Neural crest cell (in vitro differentiated cells): ENCODE measurements around the gene ATRX. TPM values are rescaled to one million over a fixed set of nuclear protein-coding genes. Genes with fewer than 3 reads are reported as not detected.
A peak's percentile ranks its signal among the peaks of the same experiment; 100 is the strongest.
"Not testable (repeated sequence)": the region's sequence is repeated elsewhere in the genome, so short reads cannot be mapped to it uniquely, and the experiment has no call there.

Source experiments
- DNase-seq: peaks from one replicate; pipeline ENCODE4 v3.0.0; 2021; ENCODE audit warnings: low read depth, mixed read lengths, low spot score
- H3K27ac Mint-ChIP-seq: one replicate; pipeline ENCODE4 v1.8.0; 2021; ENCODE audit warnings: mild to moderate bottlenecking, mixed read lengths; ENCODE audit not compliant: unreplicated experiment
- H3K27me3 Mint-ChIP-seq: 2 replicates; pipeline ENCODE4 v1.8.0; 2021; ENCODE audit warnings: low read depth, mild to moderate bottlenecking, mixed read lengths
- H3K36me3 Mint-ChIP-seq: 2 replicates; pipeline ENCODE4 v1.8.0; 2021; ENCODE audit warnings: low read depth, mild to moderate bottlenecking, mixed read lengths
- H3K4me1 Mint-ChIP-seq: 2 replicates; pipeline ENCODE4 v1.8.0; 2021; ENCODE audit warnings: mixed read lengths
- H3K4me3 Mint-ChIP-seq: one replicate; pipeline ENCODE4 v1.8.0; 2021; ENCODE audit warnings: mild to moderate bottlenecking, mixed read lengths
- H3K9me3 Mint-ChIP-seq: 2 replicates; pipeline ENCODE4 v1.8.0; 2021; ENCODE audit warnings: mixed read lengths
- CTCF ChIP-seq: fragments of 200-600 bp; sonication (generic); conservative IDR thresholded peaks from 2 replicates; pipeline ENCODE4 v1.5.0; 2021; ENCODE audit warnings: antibody characterized with exemption, mild to moderate bottlenecking
- total RNA-seq: library from RNA; stranded (reverse); gene quantifications from 2 replicates; pipeline ENCODE4 v1.2.1, GENCODE V29; 2021

ATRX gene
- total RNA-seq, 1 donor from 2014 or later: 110 TPM

- Mint-ChIP-seq H3K27me3 (no peaks in the 10 kb centered on the region), H3K9me3 (peaks cover 10% of the 10 kb centered on the region), H3K27ac (no peak overlapping the region), H3K4me3 (no peak overlapping the region), H3K4me1 (peaks cover 6% of the 10 kb centered on the region), H3K36me3 (peaks cover 15% of the 10 kb centered on the region)
- DNase-seq: no peak
- no peak for TF ChIP-seq CTCF
Measured at GRCh38 chrX:77771601-77772000, 14.4 kb downstream of the ATRX start.

- Mint-ChIP-seq H3K4me3 (no peak overlapping the region), H3K36me3 (peaks cover 17% of the 10 kb centered on the region), H3K27me3 (no peaks in the 10 kb centered on the region), H3K4me1 (peaks cover 6% of the 10 kb centered on the region), H3K27ac (no peak overlapping the region), H3K9me3 (peaks cover 10% of the 10 kb centered on the region)
- no peak for TF ChIP-seq CTCF
- no peak for DNase-seq
Measured at GRCh38 chrX:77768787-77769186, 17.2 kb downstream of the ATRX start.

- not testable (repeated sequence) for H3K4me1 Mint-ChIP-seq, H3K9me3 Mint-ChIP-seq, DNase-seq, H3K27ac Mint-ChIP-seq, H3K4me3 Mint-ChIP-seq, H3K27me3 Mint-ChIP-seq
- H3K36me3 Mint-ChIP-seq: peaks cover 12% of the 10 kb centered on the region
Measured at GRCh38 chrX:77766212-77766611, 19.8 kb downstream of the ATRX start.

- TF ChIP-seq CTCF: no peak
- Mint-ChIP-seq H3K27me3 (no peaks in the 10 kb centered on the region), H3K27ac (no peak overlapping the region), H3K9me3 (peaks cover 25% of the 10 kb centered on the region), H3K4me3 (no peak overlapping the region), H3K4me1 (no peaks in the 10 kb centered on the region), H3K36me3 (peaks cover 44% of the 10 kb centered on the region)
- no peak for DNase-seq
Measured at GRCh38 chrX:77755561-77755960, 30.5 kb downstream of the ATRX start.

GRCh38 chrX:77753942-77754341, 32.1 kb downstream of the ATRX start:
- Mint-ChIP-seq H3K9me3 (peaks cover 27% of the 10 kb centered on the region), H3K36me3 (peaks cover 48% of the 10 kb centered on the region)
- not testable (repeated sequence) for H3K4me1 Mint-ChIP-seq, H3K27ac Mint-ChIP-seq, H3K4me3 Mint-ChIP-seq, DNase-seq, H3K27me3 Mint-ChIP-seq

- Mint-ChIP-seq H3K4me3 (no peak overlapping the region), H3K9me3 (peaks cover 26% of the 10 kb centered on the region), H3K27me3 (no peaks in the 10 kb centered on the region), H3K36me3 (peaks cover 33% of the 10 kb centered on the region), H3K27ac (no peak overlapping the region), H3K4me1 (peaks cover 3% of the 10 kb centered on the region)
- DNase-seq: no peak
- TF ChIP-seq CTCF: no peak
Measured at GRCh38 chrX:77749695-77750094, 36.3 kb downstream of the ATRX start.

- Mint-ChIP-seq H3K9me3 (peaks cover 5% of the 10 kb centered on the region), H3K36me3 (peaks cover 5% of the 10 kb centered on the region), H3K27ac (peak overlapping the region; percentile 47), H3K4me3 (no peak overlapping the region), H3K27me3 (no peaks in the 10 kb centered on the region), H3K4me1 (peaks cover 25% of the 10 kb centered on the region)
- TF ChIP-seq CTCF: no peak
- DNase-seq: no peak
Measured at GRCh38 chrX:77743720-77744119, 42.3 kb downstream of the ATRX start.
